GM19438 (cell line): ENCODE measurements around the gene LSM12.

Source experiments
- ATAC-seq: cut with Tn5 transposase; IDR thresholded peaks from one replicate; pipeline ENCODE4 v1.9.1; 2021; ENCODE audit warnings: low read depth; ENCODE audit not compliant: unreplicated experiment

Gene LSM12

DNA sequence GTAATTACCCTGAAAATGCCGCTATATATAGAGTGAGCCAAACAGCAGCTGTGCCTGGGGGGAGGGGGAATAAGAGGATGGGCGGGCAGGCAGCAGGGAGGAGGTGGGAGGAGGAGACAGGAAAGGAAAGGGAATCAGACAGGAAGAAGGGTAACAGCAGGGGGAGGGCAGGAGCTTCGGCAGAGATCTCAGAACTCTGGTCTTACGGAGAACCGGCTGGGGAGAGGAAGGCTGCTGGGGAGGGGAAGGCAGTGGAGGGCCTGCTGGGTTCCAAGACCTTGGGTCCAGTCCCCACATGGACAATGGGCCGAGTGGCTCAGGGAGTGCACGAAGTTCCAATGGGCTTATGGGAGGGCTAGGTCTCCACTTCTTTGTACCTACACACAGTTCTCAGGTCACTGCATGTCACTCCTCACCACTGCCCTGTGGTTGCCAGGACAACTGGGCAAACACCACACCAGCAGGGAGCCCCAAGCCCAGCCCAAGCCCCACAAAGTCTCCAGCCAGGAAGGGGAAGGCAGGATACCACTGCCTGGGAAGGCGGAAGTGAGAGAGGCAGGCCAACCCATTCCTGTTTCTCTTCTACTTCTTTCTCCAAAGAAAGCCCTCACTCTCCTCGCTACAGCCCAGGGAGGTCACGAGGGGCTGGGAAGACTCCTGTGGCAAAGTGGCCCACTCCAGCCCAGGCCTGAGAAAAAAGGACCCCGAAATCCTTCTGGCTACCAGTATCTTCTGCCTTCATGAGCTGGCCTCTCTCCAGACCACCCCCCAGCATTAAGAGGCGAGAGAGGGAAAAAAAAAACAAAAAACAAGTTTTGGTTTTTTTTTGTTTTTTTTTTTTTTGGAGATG is 29.4 kb upstream of the LSM12 start:
- no peak for ATAC-seq

DNA sequence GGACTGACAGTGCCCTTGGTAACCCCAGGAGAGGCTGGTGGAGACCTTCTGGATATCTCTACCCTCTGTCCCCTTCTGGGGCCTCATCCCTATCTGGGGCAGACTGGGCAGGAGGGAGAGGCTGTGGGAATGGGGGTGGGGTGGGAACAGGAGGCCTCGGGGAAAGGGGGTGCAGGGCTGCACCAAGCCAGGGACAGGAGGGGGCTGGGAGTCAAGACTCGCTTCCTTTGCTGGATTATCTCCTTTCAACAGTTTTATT is 28.8 kb upstream of the LSM12 start:
- no peak for ATAC-seq

DNA sequence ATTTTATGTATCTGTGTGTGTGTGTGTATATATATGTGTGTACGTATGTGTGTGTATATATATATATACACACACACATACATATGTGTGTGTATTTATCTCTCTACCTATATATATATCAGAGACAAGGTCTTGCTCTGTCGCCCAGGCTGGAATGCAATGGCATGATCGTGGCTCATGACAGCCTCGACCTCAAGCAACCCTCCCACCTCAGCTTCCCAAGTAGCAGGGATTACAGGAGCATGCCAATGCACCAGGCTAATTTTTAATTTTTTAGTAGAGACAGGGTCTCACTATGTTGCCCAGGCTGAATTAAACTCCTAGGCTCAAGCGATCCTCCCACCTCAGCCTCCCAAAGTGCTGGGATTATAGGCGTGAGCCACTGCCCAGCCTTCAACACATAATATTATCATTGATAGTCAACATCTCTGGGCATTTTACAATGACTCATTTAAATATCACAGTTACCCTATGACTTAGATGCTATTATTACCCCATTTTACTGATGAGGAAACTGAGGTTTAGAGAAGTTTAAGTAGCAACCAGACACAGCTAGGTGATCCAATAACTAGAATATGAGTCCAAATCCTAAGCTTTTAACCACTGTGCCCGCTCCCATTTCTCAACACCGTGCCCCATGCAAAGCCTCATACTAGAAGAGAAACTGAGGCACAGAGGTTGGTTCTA is 28.4 kb upstream of the LSM12 start:
- no peak for ATAC-seq

DNA sequence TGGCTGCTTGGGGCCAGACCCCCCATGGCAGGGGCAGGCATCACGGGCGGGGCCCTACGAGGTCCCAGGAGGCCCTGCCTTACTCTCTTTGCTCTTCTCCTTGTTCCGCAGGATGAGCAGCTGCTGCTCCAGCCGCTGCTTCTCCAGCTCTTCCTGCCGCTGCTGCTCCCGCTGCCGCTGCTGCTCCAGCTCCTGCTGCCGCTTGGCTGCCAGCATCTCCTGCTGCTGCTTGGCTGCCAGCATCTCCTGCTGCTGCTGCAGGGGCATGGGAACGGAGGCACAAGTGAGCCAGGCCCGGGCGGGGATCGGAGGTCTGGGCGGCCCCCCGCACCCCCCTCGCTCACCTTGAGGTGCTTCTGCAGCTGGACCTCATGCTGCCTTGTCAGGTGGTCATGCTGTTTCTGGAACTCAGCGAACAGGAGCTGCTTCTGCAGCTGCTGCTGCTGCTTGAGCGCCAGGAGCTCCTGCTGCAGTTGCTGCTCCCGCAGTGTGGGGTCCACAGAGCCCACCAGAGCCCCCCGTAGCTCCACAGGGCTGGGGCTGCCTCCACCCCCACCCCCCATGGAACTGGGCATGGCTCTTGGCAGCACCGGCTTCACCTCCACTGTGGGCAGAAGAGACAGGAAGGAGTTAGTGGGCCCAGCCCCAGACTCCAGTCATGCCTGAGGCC is 26.9 kb upstream of the LSM12 start:
- ATAC-seq: no peak

DNA sequence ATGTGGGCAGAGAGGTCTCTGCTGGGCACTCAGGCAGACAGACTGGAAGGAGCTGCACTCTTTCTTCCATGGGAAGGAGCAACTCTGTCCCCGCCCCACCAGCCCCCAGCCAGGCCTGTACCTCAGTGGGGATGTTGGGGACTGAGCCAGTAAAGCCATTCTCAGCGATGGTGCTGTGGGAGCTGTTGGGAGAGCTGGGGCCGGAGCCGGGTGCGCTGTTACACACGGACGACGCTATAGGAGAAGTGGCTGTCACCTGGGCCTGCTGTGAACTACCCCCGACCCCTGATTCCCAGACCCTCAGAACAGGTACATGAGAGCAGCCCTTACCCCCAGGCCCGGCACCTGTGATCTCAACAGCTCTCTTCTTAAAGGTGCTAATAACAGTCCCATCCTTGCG is 25.6 kb upstream of the LSM12 start:
- ATAC-seq: no peak

DNA sequence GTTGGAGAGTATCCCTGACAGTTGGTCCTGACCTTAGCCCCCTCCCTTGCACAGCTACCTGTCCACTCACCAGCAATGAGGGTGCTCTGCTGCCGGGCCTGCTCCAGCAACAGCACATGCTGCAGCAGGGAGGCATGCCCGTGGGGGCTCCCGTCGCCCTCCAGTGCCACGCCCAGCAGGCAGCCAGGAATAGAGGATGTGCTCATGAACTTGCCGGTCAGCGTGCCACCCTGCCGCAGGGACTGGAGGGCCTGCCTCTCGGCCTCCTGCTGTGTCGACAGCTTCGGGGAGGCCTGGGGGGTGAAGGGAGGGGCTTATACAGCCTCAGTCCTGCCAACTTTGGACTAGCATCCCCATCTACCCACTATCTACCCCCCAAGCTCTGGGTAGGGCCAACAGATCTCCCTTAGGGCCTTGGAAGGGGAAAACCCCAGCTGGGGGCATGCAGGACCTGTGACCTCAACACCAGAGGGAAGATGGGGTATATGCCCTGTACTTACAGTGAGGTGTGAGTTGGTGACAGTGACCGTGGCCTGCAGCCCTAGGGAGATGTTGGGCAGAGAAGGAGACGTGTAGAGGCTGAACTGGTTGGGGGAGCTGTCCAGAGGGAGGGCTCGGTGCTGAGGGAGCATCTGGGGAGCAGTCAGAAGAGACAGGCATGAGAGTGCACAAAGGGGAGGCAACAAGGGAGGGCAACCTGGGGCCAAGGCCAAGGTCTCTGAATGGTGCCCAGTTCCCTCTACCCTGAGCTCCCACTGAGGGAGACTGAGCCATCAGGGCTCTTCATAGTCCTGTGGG is 24.9 kb upstream of the LSM12 start:
- ATAC-seq: no peak

DNA sequence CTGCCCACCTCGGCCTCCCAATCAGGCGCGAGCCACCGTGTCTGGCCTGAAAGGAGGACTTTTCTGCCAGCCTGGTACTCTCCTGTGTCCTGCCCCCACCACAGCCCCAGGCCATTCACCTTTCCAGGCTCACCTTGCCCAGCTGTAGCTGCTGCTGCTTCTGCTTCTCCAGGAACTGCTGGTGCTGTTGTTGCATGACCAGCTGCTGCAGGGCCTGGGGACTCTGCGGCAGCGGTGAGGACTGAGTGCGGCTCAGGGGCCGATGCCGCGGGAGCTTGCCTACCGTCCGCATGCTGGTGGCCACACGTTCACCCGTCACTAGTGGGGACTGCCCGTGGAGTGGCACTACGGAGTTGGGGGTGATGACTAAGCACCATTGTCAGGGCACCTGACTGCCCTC is 21.8 kb upstream of the LSM12 start:
- no peak for ATAC-seq

DNA sequence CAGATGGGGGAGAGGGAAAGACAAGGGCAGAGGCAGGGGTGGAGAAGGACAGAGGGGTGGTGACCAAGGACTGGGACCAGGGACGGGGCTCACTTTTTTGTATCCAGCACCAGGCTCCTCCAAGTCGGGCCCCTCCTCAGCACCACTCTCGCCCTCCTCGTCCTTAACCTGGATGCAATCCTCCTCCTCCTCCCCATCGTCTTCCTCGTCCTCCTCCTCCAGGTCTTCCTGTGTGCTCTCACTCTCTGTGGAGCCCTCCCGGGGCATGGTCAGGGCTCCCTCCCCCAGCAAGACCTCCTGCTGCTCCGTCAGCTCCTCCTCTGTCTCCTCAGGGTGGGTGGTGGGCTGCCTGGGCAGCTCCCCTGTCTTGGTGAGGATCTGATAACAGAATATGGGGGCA is 20.8 kb upstream of the LSM12 start:
- no peak for ATAC-seq

DNA sequence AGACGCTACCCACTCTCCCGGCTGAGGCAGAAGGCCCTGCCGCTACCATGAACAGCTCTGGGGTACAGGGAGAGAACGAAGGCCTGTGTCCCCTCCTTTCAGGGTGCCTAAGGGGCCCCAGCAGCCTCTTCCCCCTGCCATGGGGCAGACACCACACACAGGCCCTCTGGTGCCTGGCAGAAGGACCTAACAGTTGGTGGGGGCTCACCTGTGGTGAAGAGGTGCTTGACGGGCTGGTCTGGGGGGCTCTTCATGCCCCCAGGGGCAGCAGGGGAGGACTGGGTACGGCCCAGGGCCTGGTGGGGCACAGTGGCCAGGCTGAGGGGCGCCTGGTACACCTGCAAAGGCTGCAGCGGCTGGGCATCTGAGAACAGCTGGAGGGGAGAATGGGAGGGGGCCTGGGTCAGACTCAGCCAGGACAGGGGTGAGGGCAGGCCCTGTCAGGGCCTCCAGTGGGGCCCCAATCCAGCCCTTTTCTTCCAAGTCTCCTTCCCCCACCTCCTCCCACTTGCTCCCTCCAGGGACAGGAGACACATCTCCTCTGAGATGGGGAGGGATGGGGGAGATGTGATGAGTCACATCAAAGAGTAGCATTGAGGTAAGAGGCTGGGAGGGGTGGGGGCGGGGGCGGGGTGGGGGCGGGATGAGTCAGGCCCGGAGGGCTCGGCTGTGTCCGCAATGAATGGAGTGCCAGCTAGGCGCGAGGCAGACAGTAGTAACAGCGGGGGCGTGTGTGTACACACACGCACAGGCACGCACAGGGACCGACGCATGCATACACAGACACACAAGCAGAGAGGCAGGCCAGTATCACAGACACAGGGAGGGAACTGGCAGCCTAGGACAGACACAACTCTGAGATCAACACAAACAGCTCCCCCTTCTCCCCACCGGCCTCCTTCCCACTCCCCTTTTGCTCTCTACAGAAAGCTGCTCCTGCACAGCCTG is 20.2 kb upstream of the LSM12 start:
- ATAC-seq: no peak

DNA sequence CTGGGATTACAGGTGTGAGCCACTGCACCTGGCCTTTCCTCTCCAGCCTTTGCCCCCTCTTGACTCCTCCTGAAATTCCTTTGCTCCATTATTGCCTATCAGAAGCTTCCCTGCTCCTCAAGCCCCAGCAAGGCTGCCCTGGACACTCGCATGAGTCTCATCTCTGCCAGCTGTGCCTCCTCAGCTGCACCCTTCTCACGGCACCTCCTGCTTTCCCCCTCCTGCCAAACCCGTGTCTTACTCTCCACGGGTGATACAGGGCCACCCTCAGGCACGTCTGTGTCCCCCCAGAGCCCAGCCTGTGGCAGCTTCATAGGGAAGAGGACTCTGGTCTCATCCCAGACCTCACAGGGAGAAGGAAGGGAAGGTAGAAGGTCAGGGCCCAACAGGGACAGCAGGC is 19.4 kb upstream of the LSM12 start:
- ATAC-seq: no peak

DNA sequence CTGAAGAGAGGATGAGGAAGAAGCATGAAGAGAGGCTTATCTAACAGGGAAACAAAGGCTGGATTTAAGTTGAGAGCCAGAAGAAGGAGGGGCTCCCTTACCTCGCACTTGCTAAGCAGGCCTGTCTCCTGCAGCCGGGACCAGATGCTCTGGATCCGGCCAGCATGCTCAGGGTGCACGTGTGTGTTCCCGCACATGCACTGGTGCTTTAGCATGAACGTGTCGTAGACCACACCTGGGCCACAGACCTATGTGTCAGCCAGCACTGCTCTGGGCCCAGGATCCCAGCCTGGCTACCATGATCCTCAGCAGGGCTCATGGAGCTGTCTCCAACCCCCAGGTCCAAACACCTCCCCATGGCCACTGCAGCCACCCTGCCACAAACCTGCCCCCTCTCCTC is 18.4 kb upstream of the LSM12 start:
- no peak for ATAC-seq

DNA sequence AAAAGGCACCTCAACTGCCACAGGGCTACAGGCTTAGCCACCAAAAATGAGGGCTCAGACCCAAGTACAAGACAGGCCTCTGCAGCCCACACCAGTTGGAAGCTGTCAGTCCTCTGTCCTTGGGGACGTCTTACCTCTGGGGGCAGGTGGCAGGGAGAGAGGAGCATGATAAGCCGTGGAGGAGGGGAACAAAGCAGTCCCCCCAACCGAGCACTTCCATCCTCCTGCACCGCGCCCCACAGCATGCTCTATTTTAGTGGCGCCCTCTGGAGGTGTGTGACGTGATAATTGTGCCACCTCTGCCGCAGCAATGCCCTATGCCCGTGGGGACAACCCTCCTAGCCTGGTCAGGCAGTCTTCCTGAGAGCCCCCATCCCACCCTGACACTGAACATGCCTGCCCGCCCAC is 17.7 kb upstream of the LSM12 start:
- ATAC-seq: no peak

DNA sequence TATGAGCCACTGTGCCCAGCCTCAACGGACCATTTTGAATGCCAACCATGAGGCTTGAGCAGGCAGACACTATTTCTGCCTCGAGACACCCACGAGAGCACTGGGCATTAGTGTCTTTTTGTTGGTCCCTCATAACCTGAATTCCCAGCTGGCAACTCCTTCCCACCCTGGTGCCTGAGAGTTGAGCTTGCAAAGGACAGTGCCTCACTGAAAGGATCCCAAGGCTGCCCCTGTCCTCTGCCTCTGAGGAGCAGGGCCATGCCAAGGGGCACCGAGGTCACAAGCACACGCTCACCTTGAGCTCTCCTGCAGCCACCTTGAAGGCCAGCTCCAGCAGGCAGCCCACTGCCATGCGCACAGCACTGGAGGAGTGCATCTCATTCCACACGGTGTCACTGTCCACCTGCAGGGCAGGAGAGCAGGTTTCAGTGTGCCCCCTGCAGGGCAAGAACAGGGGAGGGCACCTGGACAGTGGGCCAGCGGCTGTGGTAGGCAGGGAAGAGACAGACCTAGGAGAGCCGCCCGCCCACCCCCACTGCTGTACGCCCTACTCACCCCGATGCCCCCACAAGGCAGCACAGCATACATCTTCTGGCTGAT is 16.9 kb upstream of the LSM12 start:
- no peak for ATAC-seq

DNA sequence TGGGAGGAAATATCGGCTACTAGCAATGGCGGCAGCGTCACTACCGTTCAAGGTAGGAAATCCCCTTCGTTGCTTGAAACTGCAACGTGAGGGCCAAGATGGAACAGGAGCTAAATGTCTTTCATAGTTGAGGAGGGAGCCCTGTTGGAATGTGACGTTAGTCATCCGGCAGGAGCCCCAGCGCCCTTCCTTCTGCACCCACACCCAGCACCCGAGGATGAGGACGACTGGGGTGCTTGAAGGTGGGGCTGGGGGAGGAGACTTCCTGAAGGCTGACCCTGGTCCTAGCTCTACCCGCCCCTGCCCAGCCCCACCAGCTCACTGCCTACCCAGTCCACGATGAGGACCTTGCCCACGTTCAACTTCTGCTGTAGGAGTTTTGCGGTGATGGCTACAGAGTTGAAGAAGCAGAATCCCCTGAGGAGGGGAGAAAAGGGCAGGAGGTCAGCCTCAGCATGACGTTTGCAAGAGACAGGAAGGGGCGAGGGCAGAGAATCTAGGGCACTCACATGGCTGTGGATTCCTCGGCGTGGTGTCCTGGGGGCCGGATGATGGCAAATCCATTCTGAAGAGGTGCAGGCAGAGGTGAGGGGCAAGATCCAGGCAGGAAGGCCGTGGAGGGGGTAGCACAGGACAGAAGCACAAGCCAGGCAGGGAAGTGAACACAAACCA is 15.9 kb upstream of the LSM12 start:
- ATAC-seq: no peak

DNA sequence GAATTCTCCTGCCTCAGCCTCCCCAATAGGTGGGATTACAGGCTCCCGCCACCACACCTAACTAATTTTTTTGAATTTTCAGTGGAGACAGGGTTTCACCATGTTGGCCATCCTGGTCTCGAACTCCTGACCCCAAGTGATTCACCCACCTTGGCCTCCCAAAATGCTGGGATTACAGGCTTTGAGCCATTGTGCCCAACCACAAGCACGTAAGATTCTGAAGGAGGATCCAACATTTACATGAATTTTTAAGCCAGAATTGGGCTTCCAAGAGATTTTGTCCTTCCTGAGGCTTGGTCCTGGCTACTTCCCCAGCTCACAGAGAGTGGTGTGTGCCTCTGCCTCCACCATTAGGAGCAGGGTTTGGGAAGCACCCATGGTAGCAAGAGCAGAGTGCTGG is 15.2 kb upstream of the LSM12 start:
- ATAC-seq: no peak

DNA sequence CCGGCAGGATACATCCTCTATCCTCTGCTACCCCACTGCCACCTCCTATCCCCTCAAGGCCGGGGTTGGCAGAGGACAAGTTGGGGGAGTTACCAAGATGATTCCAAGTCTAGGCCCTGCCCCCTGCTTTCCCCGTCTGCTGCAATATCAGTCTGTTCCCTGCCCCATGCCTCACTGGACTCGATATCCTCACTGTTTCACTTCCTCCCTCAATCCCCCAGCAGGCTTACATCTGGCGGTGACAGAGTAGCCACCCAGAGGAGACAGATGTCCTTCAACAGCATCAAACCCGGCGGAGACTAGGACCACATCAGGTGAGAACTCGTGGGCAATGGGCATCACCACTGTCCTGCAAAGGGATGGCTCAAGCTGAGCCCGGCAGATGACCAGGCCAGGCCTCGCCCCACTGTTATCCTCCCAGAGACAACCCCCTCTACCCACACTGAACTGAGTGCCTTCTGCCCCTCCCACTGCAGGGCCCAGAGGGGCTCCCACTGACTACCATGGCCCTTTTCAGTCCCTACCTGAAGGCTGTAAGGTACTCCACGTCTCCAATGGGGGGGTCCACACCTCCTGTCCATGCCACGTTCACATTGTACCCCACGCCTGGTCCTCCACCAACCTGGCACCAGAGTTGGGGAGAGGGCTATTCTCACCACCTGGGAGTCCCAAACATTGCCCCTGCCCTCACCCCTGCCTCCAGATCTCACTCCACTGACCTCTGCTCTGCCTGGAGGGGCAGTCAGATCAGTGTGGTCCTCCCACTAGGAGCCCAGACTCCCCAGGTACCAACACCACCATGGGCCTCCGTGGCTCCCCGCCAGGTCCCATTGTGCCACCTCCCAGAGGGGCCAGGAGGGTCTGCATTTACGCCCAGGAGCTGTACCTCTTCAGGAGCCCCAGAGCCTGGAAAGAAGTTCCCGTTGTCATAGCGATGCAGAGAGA is 13.7 kb upstream of the LSM12 start:
- no peak for ATAC-seq

DNA sequence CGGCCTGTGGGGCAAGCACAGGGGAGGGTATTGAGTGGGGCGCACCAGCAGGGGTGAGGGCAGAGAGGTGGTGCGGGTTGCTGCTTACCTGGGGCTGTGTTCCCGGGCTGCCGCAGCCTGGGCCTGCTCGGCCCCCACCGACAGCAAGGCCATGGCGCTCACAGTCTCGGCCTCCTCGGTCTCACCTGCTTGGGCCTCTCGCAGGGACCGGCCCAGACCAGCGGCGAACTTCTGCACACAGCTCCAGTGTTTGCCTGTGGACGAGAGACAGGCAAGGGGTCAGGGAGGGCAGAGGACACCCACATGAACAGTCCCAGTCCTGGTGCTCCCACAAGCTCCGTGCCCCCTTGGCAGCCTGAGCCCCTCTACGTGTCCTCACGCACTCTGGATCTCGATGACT is 11.9 kb upstream of the LSM12 start:
- ATAC-seq: no peak

DNA sequence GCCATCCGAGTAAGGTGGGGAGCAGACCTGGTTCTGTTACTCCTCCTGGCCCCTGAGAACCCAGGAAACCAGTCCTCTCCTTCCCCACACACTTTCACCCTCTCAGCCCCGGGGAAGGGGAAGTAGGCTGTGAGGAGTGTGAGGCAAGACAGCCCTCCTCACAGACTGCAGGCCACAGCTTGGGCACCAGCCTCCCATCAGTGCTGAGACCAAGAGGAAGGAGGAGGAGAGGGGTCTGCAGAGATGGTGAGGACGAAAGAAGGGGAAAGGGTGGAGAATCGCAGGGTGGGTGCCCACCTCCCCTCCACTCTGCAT is 11.1 kb upstream of the LSM12 start:
- no peak for ATAC-seq
